ENCODE measurements around the gene EN2.

The EN2 gene

DNA sequence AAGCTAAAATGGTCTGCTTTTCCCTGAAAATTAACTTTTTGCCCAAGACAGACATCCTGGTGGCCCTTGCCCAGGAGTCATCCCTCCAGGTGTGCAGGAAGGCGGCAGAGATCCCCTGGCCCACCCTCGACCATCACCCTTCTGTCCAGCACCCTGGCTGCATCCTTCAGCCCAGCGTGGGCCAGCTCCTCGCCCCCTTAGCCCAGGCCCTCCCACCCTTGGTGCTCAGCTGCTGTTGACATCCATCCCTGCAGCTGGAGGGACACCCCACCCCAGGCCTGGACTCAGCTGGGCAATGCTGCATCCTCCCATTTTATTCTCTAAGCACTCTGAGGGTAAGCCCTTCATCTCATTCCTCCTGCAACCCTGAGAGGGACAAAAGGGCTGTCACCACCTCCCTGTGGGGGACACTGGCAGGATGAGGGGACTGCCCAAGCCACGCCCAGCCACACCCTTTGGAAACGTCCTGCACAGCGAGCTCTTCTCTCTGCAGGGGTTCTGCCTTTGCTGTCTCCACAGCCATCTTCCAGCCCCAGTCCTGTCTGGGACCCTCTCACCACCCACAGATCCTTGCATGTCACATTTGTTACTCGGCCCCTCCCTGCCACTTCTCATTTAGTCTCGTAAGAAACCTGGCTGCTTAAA lies 30.7 kb downstream of the EN2 start:
- no peak for DNase-seq

DNA sequence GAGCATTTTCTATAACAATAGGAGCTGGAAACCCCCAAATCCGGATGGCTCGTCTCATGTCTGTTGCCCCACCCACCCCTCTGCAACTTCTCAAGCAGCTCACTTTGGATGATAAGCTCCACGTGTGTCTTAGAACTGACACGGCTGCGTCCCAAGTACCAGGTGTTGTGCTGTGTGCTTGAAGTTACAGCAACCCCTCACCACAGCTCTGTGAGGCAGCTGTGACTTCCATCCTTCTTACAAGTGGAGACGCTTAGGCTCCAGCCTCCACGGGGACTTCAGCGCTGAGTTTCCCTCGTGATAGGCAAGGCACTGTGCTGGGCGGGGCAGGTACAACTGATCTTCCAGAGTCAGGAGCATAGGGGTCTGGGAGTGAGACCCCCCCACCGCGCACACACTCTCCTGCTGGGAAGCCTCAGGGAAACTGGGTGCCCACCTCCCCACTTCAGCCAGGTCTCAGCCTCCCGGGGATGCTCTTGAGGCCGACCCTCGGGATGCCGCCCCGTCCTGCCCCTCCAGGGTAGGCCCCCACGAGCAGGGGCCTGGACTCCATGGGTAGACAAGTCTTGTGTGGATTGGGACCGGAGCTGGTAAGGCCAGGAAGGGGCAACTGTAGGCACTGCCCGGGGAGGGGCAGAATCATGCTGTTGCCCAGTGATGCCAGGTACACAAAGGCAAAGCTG lies 31.4 kb downstream of the EN2 start:
- DNase-seq: no peak

DNA sequence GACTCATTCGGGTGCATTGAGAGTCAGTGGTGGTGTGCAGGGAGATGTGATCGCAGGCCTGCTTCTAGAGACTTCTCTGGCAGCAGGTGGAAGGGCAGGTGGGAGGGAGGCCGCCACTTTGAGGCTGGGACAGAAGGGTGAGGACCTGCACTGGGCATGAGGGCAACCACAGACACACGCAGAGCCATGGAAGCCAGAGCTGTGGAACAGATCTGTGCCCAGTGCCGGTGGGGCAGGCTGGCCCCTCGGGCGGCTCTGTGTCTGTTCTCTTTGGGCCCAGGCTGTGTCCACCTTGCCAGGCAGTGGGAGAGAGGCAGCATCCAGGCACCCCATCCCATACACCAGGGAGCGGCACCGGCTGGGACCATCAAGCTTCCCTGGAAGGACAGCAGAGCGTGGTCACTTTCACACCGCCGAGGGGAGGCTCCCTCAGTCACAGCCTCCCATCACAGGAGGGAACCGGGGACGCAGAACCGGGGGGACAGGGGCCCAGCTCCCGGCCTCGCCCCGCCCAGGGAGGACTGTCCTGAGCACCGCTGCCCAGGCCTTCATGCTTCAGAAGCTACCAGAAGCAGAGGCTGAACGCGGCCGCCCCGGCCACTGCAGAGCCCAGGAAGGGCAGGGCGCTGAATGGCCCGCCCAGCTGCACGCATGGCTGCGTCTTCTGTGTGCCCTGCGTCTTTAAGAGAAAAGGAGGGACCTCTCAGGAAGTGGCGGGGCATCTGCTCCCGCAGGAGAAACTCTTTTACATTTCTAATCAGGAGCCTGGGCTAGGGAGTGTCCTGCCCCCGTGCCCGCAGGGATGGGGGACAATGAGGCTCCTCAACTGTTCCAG lies 32.1 kb downstream of the EN2 start:
- no peak for DNase-seq

DNA sequence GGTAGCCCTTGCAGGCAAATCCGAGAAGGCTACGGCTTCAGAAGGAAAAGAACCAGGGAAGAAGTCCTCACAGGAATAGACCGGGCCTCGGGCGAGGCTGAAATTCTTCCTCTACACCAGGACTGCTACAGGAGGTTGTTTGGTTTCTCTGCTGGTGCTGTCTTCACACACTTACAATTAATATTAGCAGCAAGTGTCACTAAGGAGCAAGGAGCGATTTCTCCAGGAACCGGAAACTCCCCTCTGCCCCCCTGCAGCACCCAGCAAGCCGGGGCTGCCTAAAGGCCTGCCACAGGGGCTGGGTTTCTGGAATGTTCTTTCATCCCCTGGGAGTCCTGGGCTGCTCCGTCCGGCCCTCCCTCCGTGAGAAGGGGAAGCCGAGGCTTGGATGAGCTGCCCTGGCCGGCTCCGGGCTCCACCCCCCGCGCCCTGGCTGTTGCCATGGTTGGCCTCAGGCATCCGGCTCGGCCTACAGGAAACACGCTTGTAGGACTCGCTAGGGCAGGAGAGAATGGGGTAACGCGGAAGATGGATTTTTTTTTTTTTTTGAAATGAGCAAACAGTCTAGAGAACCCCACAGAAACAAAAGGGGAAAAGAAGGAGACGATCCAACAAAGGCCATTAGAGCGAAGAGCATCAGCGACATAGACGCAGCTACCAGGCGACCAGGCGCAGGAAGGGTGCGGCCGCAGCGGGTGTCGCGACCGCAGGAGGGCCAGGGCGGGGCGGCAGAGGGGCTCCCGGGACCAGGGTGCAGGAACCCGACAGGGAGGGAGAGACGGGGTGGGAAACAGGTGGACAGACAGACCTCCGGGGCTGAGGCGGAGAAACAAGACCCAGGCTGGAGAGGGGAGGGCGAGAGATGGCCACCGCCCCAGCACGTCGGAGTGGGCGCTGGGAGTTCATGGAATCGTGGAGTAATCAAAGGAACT lies 33.0 kb downstream of the EN2 start:
- no peak for DNase-seq

DNA sequence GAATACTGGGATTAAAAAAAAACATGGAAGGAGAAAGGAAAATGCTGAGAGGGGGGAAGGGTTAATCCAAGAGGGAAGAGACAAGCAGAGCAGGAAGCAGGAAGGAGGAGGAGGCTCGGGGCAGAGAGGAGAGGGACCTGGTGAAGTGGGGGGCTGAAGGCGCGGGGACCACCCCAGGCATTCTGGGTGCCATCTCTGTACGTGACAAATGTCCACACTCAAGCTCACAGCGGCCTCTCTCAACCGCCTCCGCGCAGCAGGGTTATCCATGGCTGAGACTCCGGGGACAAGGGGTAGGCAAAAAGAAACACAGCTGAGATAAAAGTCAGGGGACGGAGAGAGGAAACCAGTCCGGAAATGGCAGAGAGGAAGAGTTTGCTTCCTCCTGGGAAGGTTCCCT lies 33.9 kb downstream of the EN2 start:
- no peak for DNase-seq

DNA sequence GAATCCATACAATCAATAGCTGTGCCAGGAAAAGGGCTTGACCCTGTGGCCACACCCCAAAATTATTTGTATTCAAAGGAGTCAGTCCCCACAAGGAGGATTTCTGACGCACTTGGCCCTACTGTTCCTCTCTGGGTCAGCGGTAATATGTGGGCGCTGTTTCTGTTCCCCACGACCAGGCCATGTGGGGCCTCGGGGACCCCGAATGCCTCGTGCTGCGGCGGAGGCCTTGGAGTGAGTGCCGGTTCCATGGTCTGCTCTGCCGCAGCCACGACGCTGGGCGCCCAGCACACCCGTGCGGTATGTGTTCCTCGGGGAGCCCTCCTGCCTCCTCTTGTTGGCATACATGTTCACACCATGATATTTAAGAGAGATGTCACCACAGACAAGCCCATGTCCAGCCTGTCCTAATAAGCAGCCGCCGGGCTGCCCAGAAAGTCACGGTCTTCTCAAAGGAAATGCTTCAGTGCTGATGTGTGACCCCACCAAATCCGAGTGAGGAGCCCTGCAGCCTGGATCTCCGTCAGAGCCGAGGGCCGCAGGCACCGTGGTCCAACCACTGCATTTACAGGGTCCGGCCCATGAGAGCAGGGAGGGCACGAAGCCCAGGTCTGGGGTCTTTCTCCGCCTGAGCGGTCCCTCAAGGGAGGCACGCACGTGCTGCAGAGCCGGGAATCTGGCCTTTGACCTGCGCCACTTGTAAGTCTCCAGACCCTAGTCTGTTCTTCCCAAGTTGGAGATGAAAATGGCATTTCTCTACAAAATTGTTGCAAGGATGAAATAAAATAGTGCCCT lies 36.0 kb downstream of the EN2 start:
- DNase-seq: no peak

DNA sequence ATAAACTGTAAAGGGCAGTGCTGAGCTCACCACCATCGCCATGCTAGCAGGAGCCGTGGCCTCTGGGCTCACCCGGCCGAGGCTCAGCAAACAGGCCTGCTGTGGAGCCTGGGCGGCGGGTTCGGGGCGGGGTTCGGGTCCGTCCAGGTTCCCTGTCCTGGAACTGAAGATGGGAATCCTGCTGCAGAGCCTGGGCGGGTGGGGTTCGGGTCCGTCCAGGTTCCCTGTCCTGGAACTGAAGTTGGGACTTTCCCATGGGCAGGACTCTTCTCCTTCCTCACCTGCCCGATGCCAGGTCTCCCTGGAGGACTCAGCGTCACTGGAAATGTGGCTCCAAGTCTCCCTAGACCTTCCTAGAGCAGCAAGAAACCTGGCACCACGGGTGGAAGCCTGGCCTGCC lies 36.6 kb downstream of the EN2 start:
- DNase-seq: no peak

DNA sequence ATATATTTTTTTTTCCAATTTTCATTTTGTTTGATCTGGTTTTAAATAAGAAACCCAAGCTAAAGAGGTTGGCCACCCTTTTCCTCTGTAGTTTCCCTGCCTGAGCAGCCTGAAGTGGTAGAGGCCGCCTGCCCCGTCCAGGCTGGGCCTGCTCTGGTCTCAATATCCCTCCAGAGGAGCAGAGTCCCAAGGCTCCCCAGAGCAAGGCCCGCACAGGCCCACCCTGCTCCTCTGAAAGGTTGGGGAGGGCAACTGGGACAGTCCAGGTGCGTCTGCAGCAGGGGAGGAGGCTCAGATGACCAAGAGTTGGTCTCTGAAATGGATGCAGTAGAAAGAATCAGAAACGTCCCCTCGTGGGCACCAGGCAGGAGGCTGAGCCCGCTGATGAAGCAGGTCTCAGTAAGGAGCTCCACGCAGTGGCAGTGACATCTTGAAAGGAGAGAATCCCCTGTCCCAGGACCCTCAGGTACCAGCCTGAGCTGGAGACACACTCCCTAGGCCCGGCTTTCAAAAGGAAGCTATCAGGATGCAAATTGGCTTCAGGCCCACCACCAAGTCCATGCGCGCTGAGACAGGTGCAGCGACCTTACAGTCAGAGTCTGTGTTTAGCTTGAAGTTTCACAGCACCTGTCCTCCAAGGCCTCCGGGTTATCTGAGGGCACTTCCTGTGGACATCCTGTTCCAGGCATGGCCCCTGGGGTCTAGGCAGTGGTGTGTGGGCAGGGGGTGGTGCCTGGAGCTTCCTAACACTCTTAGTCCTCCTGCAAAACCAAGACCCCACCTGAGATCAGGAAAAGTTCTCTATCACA lies 37.7 kb downstream of the EN2 start:
- DNase-seq: no peak

DNA sequence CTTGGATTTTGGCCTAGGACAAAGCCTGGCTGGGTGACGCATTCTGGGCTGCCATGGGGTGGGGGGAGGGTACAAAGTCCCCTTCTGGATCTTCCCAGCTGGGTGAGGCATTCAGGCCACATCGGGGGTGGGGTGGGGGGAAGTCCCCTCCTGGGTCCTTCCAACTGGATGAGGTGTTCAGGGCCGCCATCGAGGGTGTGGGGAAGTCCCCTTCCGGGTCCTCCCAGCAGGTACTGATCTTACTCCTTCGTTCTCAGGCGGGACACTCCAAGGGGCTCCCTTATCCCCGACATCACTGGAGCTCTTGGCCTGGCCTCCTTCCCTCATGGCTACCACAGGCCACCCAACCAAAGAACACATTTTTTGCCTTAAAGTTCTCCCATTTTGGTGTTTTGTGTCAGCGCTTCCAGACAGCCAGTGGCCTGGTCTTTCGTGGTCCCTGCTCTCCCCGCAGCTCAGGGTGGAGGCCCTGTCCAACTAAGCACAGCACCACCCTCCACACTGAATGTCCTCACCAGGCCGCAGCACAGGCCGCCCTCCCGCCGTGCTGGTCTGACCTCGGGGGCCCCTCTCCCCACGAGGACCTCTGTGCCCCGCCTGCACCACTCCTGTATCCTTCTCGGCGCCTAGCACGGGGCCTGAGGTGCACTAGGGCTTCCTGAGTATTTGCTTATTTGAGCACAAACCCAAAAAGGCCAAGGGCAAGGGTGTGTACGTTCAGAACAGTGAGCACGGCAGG lies 38.5 kb downstream of the EN2 start:
- DNase-seq: no peak

DNA sequence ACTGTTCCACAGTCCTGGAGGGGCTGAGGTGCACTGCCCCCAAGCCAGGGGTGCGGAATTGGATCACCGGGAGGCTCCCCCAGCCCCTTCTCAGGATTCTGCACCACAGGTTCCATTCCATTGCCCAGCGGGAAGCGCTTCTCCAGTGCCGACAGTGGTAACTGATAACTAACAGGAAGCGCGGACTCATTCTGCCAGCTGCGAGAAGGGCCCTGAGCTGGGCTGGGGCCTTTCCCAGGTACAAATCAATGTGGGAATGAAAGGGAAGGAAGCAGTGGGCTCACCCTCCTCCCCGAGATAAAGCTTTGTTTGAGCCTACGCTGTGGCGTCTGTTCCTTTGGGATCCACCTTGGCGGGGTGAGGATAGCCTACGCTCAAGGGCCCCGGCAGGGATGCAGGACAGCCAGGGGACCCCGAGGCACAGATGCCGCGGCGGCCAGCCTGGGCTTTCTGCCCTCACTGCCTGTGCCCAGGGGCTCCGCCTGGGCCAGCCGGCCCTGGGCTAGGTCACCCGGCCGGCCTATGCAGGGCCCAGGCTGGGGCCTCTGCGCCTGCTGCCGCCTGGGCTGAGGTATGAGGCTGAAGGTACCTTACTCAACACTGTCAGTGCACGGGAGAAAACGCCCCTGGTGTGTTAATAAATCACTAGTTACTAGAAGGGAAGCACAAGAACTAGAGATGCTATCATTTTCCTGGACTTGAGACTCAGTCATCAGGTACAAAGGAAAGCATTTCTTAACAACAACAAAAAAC lies 39.4 kb downstream of the EN2 start:
- DNase-seq: no peak

DNA sequence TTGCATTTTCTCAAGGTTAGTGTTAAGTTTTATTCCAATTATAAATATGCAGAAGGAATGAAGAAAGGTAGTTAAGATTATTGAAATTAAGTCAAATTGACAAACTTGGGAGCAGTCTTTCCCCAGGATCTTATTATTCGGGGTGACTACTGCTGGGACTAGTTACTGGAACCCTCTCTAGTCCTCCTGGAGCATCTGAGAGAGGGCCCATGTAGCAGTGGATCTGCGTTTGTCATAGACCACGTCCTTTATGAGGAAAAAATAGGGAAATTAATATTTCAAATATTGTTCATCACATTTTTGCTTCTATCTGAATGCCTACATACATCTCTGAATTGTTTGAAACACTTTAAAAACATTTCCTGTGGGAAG lies 47.5 kb downstream of the EN2 start:
- DNase-seq: no peak

DNA sequence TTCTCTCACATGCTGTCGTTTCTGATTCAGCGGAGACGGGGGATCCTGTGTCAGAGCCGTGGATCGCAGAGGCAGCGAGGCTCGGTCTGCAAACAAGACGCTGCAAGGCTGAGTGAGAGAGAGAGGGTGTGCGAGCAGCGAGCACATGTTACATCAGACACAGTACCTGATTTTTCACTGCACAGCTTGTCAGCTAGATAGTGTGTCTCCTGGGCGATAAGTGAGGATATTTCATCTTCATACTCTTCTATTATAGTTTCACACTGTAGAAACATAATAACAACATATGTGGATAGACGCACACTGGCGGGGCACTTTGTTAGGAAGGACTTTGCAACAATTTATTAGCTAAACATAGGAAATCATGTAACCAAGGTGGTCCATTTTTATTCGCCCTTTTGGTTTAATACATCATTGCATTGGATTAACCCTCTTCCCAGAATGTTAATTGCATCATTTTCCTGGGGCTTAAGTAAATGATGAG lies 49.0 kb downstream of the EN2 start:
- no peak for DNase-seq

DNA sequence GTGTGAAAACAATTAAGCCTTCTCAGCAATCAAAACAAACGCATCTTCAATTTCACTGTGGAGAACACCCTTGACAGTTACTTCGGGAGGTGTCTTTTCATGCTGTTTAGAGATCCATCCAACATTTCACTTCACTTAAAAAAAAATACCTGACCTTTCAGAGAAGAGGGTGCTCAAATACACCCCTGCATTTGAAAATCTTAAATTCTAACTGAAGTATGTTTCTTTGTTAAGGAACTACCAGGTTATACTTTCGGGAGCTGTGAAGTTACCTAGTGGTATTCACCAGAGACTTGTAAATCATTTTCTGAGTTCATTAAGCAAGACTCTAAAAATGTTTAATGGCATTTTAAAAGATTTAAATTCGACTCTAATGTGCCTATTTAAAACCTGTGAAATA lies 49.6 kb downstream of the EN2 start:
- no peak for DNase-seq

DNA sequence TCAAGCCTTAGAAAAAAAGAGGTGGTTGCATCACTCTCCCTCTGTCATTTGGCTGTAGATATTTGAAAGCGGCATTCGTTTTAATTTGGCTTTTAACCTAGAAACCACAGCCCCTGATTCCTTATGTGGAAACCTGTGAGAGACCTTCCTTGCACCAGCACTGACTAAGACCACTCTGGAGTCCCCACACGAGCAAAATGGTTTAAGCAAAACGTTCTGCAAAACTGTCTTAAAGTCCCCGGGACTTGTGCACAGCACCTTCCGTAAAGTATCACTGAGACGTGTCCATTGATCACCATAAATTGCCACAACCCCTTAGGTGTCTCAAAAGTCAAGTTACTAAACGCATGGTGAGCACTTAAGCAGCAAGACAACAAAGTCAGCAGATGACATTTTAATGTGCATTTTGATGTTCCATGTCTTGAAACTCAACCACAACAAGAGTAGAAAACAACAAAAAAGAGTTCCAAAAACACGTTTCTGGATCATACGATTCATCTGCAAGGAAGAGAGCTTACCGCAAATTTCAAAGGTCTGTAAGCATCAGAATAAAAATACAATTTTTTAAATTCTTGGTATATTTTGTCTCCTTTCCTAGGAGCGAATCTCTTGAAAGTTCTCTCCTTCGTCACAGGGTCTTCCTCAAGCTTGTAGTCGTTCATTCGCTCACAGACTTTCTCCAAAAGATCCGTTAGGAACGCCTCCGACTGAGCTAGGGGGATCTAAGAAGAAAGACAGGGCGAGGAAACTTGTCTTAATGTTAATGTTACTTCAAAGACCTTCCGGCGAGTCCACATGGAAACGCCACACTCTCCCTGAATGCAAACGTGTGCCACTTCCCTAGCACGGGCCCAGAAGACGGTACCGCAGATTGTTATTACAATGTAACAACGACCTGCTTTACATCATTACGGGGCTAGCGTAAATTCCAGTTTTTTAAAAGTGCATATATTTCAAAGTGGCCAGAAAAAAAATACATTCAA lies 50.7 kb downstream of the EN2 start:
- DNase-seq: no peak

DNA sequence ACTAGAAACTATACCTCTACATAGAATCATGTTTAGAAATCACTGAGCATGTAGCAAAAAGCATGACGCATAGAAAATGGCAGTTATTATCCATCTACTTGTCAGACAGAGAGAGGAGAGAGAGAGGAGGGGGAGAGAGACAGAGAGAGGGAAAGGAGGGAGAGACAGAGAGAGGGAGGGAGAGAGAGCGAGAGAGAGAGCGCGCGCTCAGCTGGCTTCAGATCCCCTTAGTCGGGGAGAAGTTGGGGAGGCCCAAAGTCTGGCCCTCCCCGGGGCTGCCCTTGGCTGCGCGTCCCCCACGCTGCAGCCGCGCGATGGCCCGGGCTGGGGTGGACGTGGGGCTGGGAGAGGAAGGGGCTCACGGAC lies 51.4 kb downstream of the EN2 start:
- DNase-seq: no peak

DNA sequence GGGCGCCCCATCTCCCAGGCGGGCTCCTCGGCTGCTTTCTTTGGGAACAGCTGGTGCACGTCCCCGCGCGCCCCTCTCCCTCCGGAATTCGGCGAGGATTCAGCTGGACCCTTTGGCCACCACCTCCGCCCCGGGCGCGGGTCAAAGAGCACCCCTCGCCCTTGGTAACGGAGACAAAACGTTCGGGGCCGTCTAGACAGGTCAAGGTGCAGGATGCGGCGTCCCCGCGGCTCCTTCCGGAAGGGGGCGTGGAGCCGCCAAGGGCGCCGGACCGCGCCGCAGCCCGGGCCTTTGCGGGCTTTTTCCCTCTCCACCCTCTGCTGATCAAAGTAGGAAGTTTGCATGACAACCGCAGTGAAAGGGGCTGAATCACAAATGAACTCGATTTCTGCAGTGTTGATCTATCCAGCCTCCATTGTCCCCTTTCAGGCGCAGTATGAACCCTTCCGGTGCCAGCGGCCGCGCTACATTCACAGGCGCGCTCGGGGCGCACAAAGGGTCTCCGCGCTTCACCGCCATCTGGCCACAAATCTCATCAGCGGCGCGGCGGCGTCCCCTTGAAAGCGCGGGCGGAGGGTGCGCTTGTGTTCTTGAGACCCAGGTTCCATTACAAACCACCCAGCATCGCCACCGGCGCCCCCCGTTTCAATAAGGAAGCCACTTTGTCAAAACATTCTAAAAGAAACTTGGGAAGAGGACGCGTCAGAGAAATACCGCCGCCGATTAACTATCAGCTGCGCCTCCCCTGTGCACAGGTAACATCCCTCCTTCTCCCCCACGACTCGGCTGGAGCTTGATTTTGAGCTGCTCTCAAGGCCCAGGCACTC lies 52.0 kb downstream of the EN2 start:
- no peak for DNase-seq

DNA sequence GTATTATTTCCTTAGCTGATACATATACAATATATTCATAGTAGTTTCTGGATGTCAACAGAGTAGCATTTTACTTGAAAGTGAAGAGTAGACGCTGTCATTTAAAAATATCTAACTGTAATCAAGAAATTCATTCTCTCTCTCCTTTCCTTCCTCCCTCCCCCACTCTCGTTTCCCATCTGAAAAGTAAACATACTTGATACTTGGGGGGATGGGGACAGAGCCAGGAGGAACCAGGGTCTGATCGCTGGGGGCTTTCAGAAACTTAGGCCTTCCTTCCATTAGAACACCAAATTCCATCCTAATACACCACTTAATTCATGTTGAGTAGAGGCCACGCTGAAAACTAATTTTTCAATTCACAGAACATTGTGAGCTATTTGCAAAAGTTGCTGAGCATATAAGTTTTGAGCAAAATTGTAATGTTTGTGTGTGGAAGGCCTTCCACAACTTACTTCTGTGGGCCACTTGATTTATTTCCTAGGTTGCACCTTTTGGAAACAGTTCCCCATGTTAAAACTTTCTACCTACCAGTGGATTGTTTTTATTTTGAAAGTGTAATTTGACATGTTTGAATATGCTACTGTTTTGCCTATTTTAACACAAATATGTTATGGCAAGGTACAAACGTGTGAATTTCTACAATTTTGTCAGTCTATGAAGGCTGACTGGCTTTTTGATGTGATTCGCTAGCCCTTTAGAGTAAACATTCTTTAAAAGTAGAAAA lies 53.2 kb downstream of the EN2 start:
- DNase-seq: no peak
